GM20000 (cell line): ENCODE data around the gene LDOC1.
"Not testable (repeated sequence)": the region's sequence is repeated elsewhere in the genome, so short reads cannot be mapped to it uniquely, and the experiment has no call there.

Experiments used
- DNase-seq: peaks from one replicate; pipeline ENCODE4 v3.0.0; 2012; ENCODE audit warnings: low spot score
- CTCF ChIP-seq: IDR thresholded peaks from 2 replicates; pipeline ENCODE4 v1.5.1; 2012; ENCODE audit warnings: mild to moderate bottlenecking, control low read depth; ENCODE audit errors: extremely low read depth, missing control alignments

The LDOC1 gene

GRCh38 chrX:141180851-141181250 is 3.9 kb upstream of the LDOC1 start:
- DNase-seq, result no peak
- TF ChIP-seq CTCF, result no peak

GRCh38 chrX:141175786-141176185 is 1.1 kb downstream of the LDOC1 start:
- TF ChIP-seq CTCF, result no peak
- DNase-seq, result no peak

- no peak for DNase-seq
- no peak for TF ChIP-seq CTCF
Observed at GRCh38 chrX:141164406-141164805, 12.5 kb downstream of the LDOC1 start.

- no peak for DNase-seq
- TF ChIP-seq CTCF, result no peak
Observed at GRCh38 chrX:141158084-141158483, 18.8 kb downstream of the LDOC1 start.

GRCh38 chrX:141155231-141155630 is 21.7 kb downstream of the LDOC1 start:
- not testable (repeated sequence) for DNase-seq

GRCh38 chrX:141142946-141143345 is 34.0 kb downstream of the LDOC1 start:
- no peak for TF ChIP-seq CTCF
- no peak for DNase-seq

- TF ChIP-seq CTCF, result no peak
- DNase-seq, result no peak
Observed at GRCh38 chrX:141133272-141133671, 43.7 kb downstream of the LDOC1 start.

GRCh38 chrX:141127146-141127545 is 49.8 kb downstream of the LDOC1 start:
- DNase-seq, result no peak
- TF ChIP-seq CTCF, result no peak
